K562 (cell line): Measurements from ENCODE around the gene CDC20. TPM values are rescaled to one million over a fixed set of nuclear protein-coding genes. Genes with fewer than 3 reads are reported as not detected.
A peak's percentile ranks its signal among the peaks of the same experiment; 100 is the strongest.

Experiments used
- EP300 ChIP-seq: IDR thresholded peaks from 2 replicates; pipeline ENCODE4 v1.6.1; 2012; ENCODE audit warnings: low read length, improper control_type of control experiment
- ETS1 ChIP-seq: conservative IDR thresholded peaks from 2 replicates; pipeline ENCODE4 v1.6.1; 2011; ENCODE audit warnings: low read depth, mild to moderate bottlenecking, low read length; ENCODE audit not compliant: control insufficient read depth
- FOXK2 ChIP-seq, 2 experiments: fragments of 450-650 bp; IDR thresholded peaks in 1 of 2; conservative IDR thresholded peaks in 1 of 2; 2 replicates each; pipeline ENCODE4 v1.6.1; 2016; ENCODE audit warnings: low read depth in 2 of 2, mild to moderate bottlenecking in 1 of 2
- GATA2 ChIP-seq: sonication (generic); formaldehyde crosslinking; IDR thresholded peaks from 2 replicates; pipeline ENCODE4 v1.4.0; 2020; ENCODE audit warnings: mild to moderate bottlenecking, missing genetic modification reagents
- ID3 ChIP-seq, 2 experiments: fragments of 250-450 bp in 1 of 2; fragments of 450-650 bp in 1 of 2; sonication (Bioruptor Pico) in 1 of 2; IDR thresholded peaks; 2 replicates each; pipeline versions ENCODE4 v1.6.1 to v1.8.0; 2016 to 2021; ENCODE audit warnings: mild to moderate bottlenecking in 2 of 2, moderate library complexity in 2 of 2, missing compliant biosample characterization in 1 of 2, missing genetic modification characterization in 1 of 2
- PKNOX1 ChIP-seq: fragments of 450-650 bp; IDR thresholded peaks from 2 replicates; pipeline ENCODE4 v1.6.1; 2016
- POLR2G ChIP-seq: fragments of 200-400 bp; formaldehyde crosslinking; IDR thresholded peaks from 2 replicates; pipeline ENCODE4 v1.6.1; 2017; ENCODE audit warnings: low read depth, mild to moderate bottlenecking, antibody characterized with exemption, low read length, moderate library complexity
- PRDM10 ChIP-seq: fragments of 450-650 bp; IDR thresholded peaks from 2 replicates; pipeline ENCODE4 v1.6.1; 2018; ENCODE audit not compliant: partially characterized antibody
- RBFOX2 ChIP-seq: fragments of 200-400 bp; formaldehyde crosslinking; IDR thresholded peaks from 2 replicates; pipeline ENCODE4 v1.6.1; 2017; ENCODE audit warnings: low read depth, mild to moderate bottlenecking, low read length, moderate library complexity
- TEAD2 ChIP-seq: fragments of 450-650 bp; IDR thresholded peaks from 2 replicates; pipeline ENCODE4 v1.6.1; 2016; ENCODE audit warnings: missing genetic modification characterization, control low read depth, missing compliant biosample characterization
- ZEB2 ChIP-seq: fragments of 450-650 bp; IDR thresholded peaks from 2 replicates; pipeline ENCODE4 v1.6.1; 2016
- ZFP36 ChIP-seq: fragments of 150-350 bp; IDR thresholded peaks from 2 replicates; pipeline ENCODE4 v1.6.1; 2018; ENCODE audit warnings: low read length, low read depth; ENCODE audit not compliant: partially characterized antibody
- ZKSCAN1 ChIP-seq: fragments of 150-350 bp; IDR thresholded peaks from 2 replicates; pipeline ENCODE4 v1.6.1; 2016; ENCODE audit warnings: low read depth, low read length
- ZNF592 ChIP-seq: fragments of 450-650 bp; IDR thresholded peaks from 2 replicates; pipeline ENCODE4 v1.6.1; 2017; ENCODE audit warnings: antibody characterized with exemption, mild to moderate bottlenecking
- ZNF76 ChIP-seq: fragments of 250-450 bp; sonication (Bioruptor Pico); IDR thresholded peaks from 2 replicates; pipeline ENCODE4 v1.4.0; 2020; ENCODE audit warnings: mild to moderate bottlenecking, moderate library complexity, borderline replicate concordance
- polyA plus RNA-seq, 8 experiments: library from polyadenylated mRNA; depleted of rRNA in 4 of 8; stranded (reverse) in 5 of 8; unstranded in 3 of 8; fragments of >200 nt; fragmentation: Nextera tagmentation in 2 of 8; fragmentation: Illumina TruSeq in 1 of 8; extraction: Ambion mirVana in 2 of 8; extraction: Trizol in 1 of 8; gene quantifications; 2 replicates each; pipeline versions ENCODE4 v1.2.1 to v1.2.3, GENCODE V29; 2011 to 2014; ENCODE audit warnings: inconsistent platforms in 1 of 8, missing spikeins in 1 of 8
- total RNA-seq, 7 experiments: library from RNA; depleted of rRNA in 6 of 7; stranded (reverse); fragments of >200 nt in 6 of 7; fragmentation: Illumina TruSeq in 2 of 7; extraction: Trizol in 2 of 7; gene quantifications; 2 replicates each; pipeline versions ENCODE4 v1.2.1 to v1.2.3, GENCODE V29; 2011 to 2021; ENCODE audit warnings: low replicate concordance in 1 of 7

The CDC20 gene
- total and polyA plus RNA-seq, 9 of the 15 experiments (the other 6 are each of a cell fraction or from before 2014, with no cell fraction given): 45.2 to 224 (median 121) TPM

GRCh38 chr1:43329995-43330751 lies 28.6 kb upstream of the CDC20 start (continued):
- TF ChIP-seq PKNOX1 (peak; percentile 76), GATA2 (CRISPR knock-in tag) (peak; percentile 65), POLR2G (peak; percentile 71), ZKSCAN1 (0 out of 2 replicates have a peak, but pooled peaks have one; percentile 47), EP300 (peak; percentile 80), ZNF76 (no peak), PRDM10 (peak; percentile 48), ID3 (CRISPR knock-in tag; IDR thresholded peaks at IDR 0.05) (no peak), ID3 (tag; IDR thresholded peaks at IDR 0.05) (peak; percentile 14; the same call in 1 of the 2 replicates), ZNF592 (peak; percentile 83), ZFP36 (peak; percentile 49), FOXK2 (conservative IDR thresholded peaks at IDR 0.05 in 1 of 2, IDR thresholded peaks at IDR 0.05 in 1 of 2; ENCODE audit: low read depth in 2 of 2) (peak; percentile 24 to 53; a peak in 2 of 4 replicates), TEAD2 (tag) (peak; percentile 57; the same call in 1 of the 2 replicates), ZEB2 (0 out of 2 replicates have a peak, but pooled peaks have one; percentile 20), RBFOX2 (peak; percentile 74), ETS1 (no peak)
